H1 (cell line): Measurements from ENCODE around the gene DDI2. TPM values are rescaled to one million over a fixed set of nuclear protein-coding genes. Genes with fewer than 3 reads are reported as not detected.

Experiments used
- CTCF ChIA-PET: fragments of 300-600 bp; sonication (Branson Sonifier 250); formaldehyde crosslinking; loops from one replicate; lab custom pipeline; 2021; ENCODE audit not compliant: partially characterized antibody; lab: Charles Lee
- POLR2A ChIA-PET: fragments of 300-600 bp; sonication (Branson Sonifier 250); formaldehyde crosslinking; loops from one replicate; lab custom pipeline; 2021; ENCODE audit warnings: inconsistent platforms; ENCODE audit not compliant: partially characterized antibody; lab: Charles Lee
- DNase-seq, 2 experiments: peaks; one replicate each; pipeline versions ENCODE4 v3.0.0 to v3.0.0-alpha.2; 2010 to 2022; ENCODE audit warnings: low spot score in 2 of 2, low read depth in 1 of 2, mixed read lengths in 1 of 2
- FAIRE-seq: peaks from 2 replicates; lab custom pipeline; 2011; peaks lifted over from hg19 to GRCh38; lab: Jason Lieb, UNC
- H2AFZ ChIP-seq: 2 replicates; pipeline ENCODE4 v1.8.1; 2012; ENCODE audit warnings: low read length, inconsistent platforms
- H2AK5ac ChIP-seq: 2 replicates; pipeline ENCODE4 v1.6.1; 2013; ENCODE audit warnings: low read depth, low read length
- H2BK120ac ChIP-seq: replicated peaks from 2 replicates; pipeline ENCODE3; 2013; ENCODE audit warnings: low read depth, low read length, inconsistent platforms
- H2BK12ac ChIP-seq: 2 replicates; pipeline ENCODE4 v1.6.1; 2013; ENCODE audit warnings: low read depth, low read length
- H2BK15ac ChIP-seq: 2 replicates; pipeline ENCODE4 v1.6.1; 2013; ENCODE audit warnings: low read length
- H2BK20ac ChIP-seq: 2 replicates; pipeline ENCODE4 v1.6.1; 2013; ENCODE audit warnings: low read length
- H2BK5ac ChIP-seq: 2 replicates; pipeline ENCODE4 v1.6.1; 2013; ENCODE audit warnings: low read depth, low read length
- H3K14ac ChIP-seq: 2 replicates; pipeline ENCODE4 v1.6.1; 2013; ENCODE audit warnings: inconsistent platforms; ENCODE audit not compliant: insufficient read length
- H3K18ac ChIP-seq: 2 replicates; pipeline ENCODE4 v1.6.1; 2013; ENCODE audit warnings: low read length; ENCODE audit errors: extremely low read depth
- H3K23ac ChIP-seq: 2 replicates; pipeline ENCODE4 v1.6.1; 2013; ENCODE audit warnings: inconsistent platforms; ENCODE audit not compliant: insufficient read length
- H3K23me2 ChIP-seq: 2 replicates; pipeline ENCODE4 v1.6.1; 2013; ENCODE audit warnings: low read depth, low read length
- H3K27ac ChIP-seq: 2 replicates; pipeline ENCODE4 v1.6.1; 2011; ENCODE audit warnings: low read depth, low read length, inconsistent platforms
- H3K27me3 ChIP-seq, 4 experiments: replicated peaks in 1 of 4; 1 replicate in 1 of 4; 2 replicates in 3 of 4; pipeline versions ENCODE4 v1.6.1 to v1.8.1; 2011 to 2013; ENCODE audit warnings: low read length in 3 of 4, mild to moderate bottlenecking in 3 of 4, inconsistent platforms in 2 of 4, mixed read lengths in 2 of 4, moderate library complexity in 1 of 4; ENCODE audit not compliant: control insufficient read depth in 3 of 4, insufficient read depth in 3 of 4; ENCODE audit errors: extremely low read depth in 1 of 4
- H3K36me3 ChIP-seq, 4 experiments: 2 replicates each; pipeline versions ENCODE4 v1.6.1 to v1.8.1; 2011 to 2013; ENCODE audit warnings: mild to moderate bottlenecking in 4 of 4, low read length in 3 of 4, moderate library complexity in 2 of 4, control low read depth in 1 of 4, inconsistent platforms in 1 of 4; ENCODE audit not compliant: insufficient read depth in 4 of 4, control insufficient read depth in 2 of 4
- H3K4ac ChIP-seq: replicated peaks from 2 replicates; pipeline ENCODE3; 2013; ENCODE audit warnings: low read length, low read depth, mixed read lengths, inconsistent platforms; ENCODE audit not compliant: insufficient read length
- H3K4me1 ChIP-seq, 4 experiments: replicated peaks in 1 of 4; 1 replicate in 1 of 4; 2 replicates in 3 of 4; pipeline versions ENCODE4 v1.6.1 to v1.8.1; 2011 to 2013; ENCODE audit warnings: low read length in 3 of 4, inconsistent platforms in 2 of 4, mixed read lengths in 1 of 4; ENCODE audit not compliant: insufficient read depth in 4 of 4, control insufficient read depth in 3 of 4
- H3K4me2 ChIP-seq, 2 experiments: 2 replicates each; pipeline versions ENCODE4 v1.6.1 to v1.8.1; 2011 to 2013; ENCODE audit warnings: low read depth in 2 of 2, low read length in 2 of 2, control low read depth in 1 of 2, inconsistent platforms in 1 of 2, mild to moderate bottlenecking in 1 of 2; ENCODE audit not compliant: insufficient read depth in 1 of 2
- H3K4me3 ChIP-seq, 4 experiments: fragments of 200-600, 300-600 bp in 1 of 4; sonication (generic), shearing (Covaris generic), sonication (Bioruptor Twin) in 1 of 4; 2 replicates each; pipeline versions ENCODE4 v1.5.1 to v1.8.1; 2011 to 2016; ENCODE audit warnings: low read length in 4 of 4, low read depth in 3 of 4, control low read depth in 2 of 4, inconsistent platforms in 2 of 4, mild to moderate bottlenecking in 2 of 4, mixed read lengths in 1 of 4, moderate library complexity in 1 of 4; ENCODE audit not compliant: insufficient read depth in 2 of 4; ENCODE audit errors: extremely low read depth in 1 of 4
- H3K56ac ChIP-seq: replicated peaks from 2 replicates; pipeline ENCODE3; 2013; ENCODE audit warnings: low read depth, mild to moderate bottlenecking, mixed read lengths, low read length, inconsistent platforms; ENCODE audit not compliant: insufficient read length
- H3K79me1 ChIP-seq: 2 replicates; pipeline ENCODE4 v1.6.1; 2013; ENCODE audit warnings: low read depth, low read length, control low read depth
- H3K79me2 ChIP-seq, 2 experiments: 2 replicates each; pipeline versions ENCODE4 v1.6.1 to v1.8.1; 2012 to 2013; ENCODE audit warnings: low read length in 2 of 2, mild to moderate bottlenecking in 2 of 2, inconsistent platforms in 1 of 2; ENCODE audit not compliant: insufficient read depth in 2 of 2, control insufficient read depth in 1 of 2
- H3K9ac ChIP-seq, 4 experiments: replicated peaks in 1 of 4; 1 replicate in 1 of 4; 2 replicates in 3 of 4; pipeline versions ENCODE4 v1.6.1 to v1.8.1; 2011 to 2013; ENCODE audit warnings: low read depth in 3 of 4, low read length in 3 of 4, control low read depth in 2 of 4, mild to moderate bottlenecking in 2 of 4, moderate library complexity in 2 of 4, inconsistent platforms in 1 of 4; ENCODE audit errors: extremely low read depth in 1 of 4
- H3K9me3 ChIP-seq, 2 experiments: 2 replicates each; pipeline versions ENCODE4 v1.6.1 to v1.8.1; 2012 to 2013; ENCODE audit warnings: mild to moderate bottlenecking in 2 of 2, moderate library complexity in 2 of 2, control low read depth in 1 of 2, inconsistent platforms in 1 of 2, low read depth in 1 of 2, low read length in 1 of 2, mixed read lengths in 1 of 2; ENCODE audit not compliant: insufficient read depth in 2 of 2
- H4K20me1 ChIP-seq, 2 experiments: replicated peaks in 1 of 2; 2 replicates each; pipeline versions ENCODE3 to v1.8.1; 2011 to 2013; ENCODE audit warnings: inconsistent platforms in 2 of 2, low read length in 2 of 2, mild to moderate bottlenecking in 1 of 2; ENCODE audit not compliant: insufficient read depth in 2 of 2, control insufficient read depth in 1 of 2
- H4K5ac ChIP-seq: 2 replicates; pipeline ENCODE4 v1.6.1; 2013; ENCODE audit warnings: low read length, low read depth, mixed read lengths, inconsistent platforms; ENCODE audit not compliant: insufficient read length
- H4K8ac ChIP-seq: 2 replicates; pipeline ENCODE4 v1.8.0; 2013; ENCODE audit warnings: mild to moderate bottlenecking, moderate library complexity, low read length, inconsistent platforms; ENCODE audit not compliant: insufficient read depth; ENCODE audit errors: extremely low read depth
- H4K91ac ChIP-seq: replicated peaks from 2 replicates; pipeline ENCODE3; 2013; ENCODE audit warnings: low read length, mixed read lengths, inconsistent platforms; ENCODE audit not compliant: insufficient read length
- BACH1 ChIP-seq: IDR thresholded peaks from 2 replicates; pipeline ENCODE4 v1.6.1; 2012; ENCODE audit warnings: low read length, improper control_type of control experiment
- CEBPB ChIP-seq: IDR thresholded peaks from 2 replicates; pipeline ENCODE4 v1.6.1; 2012; ENCODE audit warnings: low read depth, low read length
- EP300 ChIP-seq, 2 experiments: IDR thresholded peaks; 1 replicate in 1 of 2; 2 replicates in 1 of 2; pipeline ENCODE4 v1.6.1; 2011 to 2012; ENCODE audit warnings: low read depth in 2 of 2, low read length in 2 of 2, mild to moderate bottlenecking in 2 of 2, borderline replicate concordance in 1 of 2, inconsistent platforms in 1 of 2, moderate library complexity in 1 of 2
- POLR2AphosphoS5 ChIP-seq: IDR thresholded peaks from 2 replicates; pipeline ENCODE4 v1.6.1; 2011; ENCODE audit warnings: low read depth, low read length
- WGBS, 2 experiments: shearing (Covaris generic) in 1 of 2; methylation state at CpG; one replicate each; pipeline versions ENCODE4 v1.1.6 to v1.1.7; 2013 to 2015; ENCODE audit warnings: low lambda C conversion rate in 2 of 2, mixed read lengths in 2 of 2, inconsistent platforms in 1 of 2, low coverage in 1 of 2, missing lambda C conversion rate in 1 of 2; ENCODE audit not compliant: insufficient replicate concordance in 2 of 2, insufficient coverage in 1 of 2, insufficient read length in 1 of 2; ENCODE audit errors: extremely low coverage in 1 of 2, missing lambda C conversion rate in 1 of 2; 5-methylcytosine and 5-hydroxymethylcytosine counted together
- polyA plus RNA-seq, 7 experiments: library from polyadenylated mRNA; depleted of rRNA in 3 of 7; stranded (reverse) in 5 of 7; unstranded in 2 of 7; fragments of >200 nt in 5 of 7; fragments of 200-250 nt in 2 of 7; gene quantifications; 1 replicate in 5 of 7; 2 replicates in 1 of 7; 4 replicates in 1 of 7; pipeline versions ENCODE4 v1.2.1 to v1.2.3, GENCODE V29; 2011 to 2013; ENCODE audit warnings: missing spikeins in 2 of 7, mixed read lengths in 2 of 7
- total RNA-seq: library from RNA; stranded (reverse); fragmentation: NEBNext Ultra II Directional; extraction: Animal tissue kit (Norgen Biotek cat#: 25700); gene quantifications from 2 replicates; pipeline ENCODE4 v1.2.1, GENCODE V29; 2021
- TF ChIP-seq, protein P1 (sequence below): IDR thresholded peaks from 2 replicates; pipeline ENCODE4 v1.6.1; 2012; ENCODE audit warnings: low read length, inconsistent platforms

The DDI2 gene
- total and polyA plus RNA-seq, 2 of the 8 experiments (the other 6 are each of a cell fraction or from before 2014, with no cell fraction given), result 7.7 to 38.3 TPM

- no peak overlapping the region for H2BK20ac ChIP-seq
- H3K79me1 ChIP-seq, result no peaks in the 10 kb centered on the region
- ChIA-PET POLR2A (interaction anchor here (1.2 to 1.5 kb wide), 2 partner anchors 8 to 9 kb away, joined by 3 to 4 read pairs; no protein-coding TSS in a partner anchor), CTCF (interaction anchor here (0.9 to 1.4 kb wide), 2 partner anchors 11 to 26 kb away, joined by 3 to 5 read pairs; no protein-coding TSS in a partner anchor)
- H2AK5ac ChIP-seq, result no peak overlapping the region
- no peak overlapping the region for H2AFZ ChIP-seq
- no peak overlapping the region for H2BK120ac ChIP-seq
- no peak overlapping the region for H4K5ac ChIP-seq
- H3K14ac ChIP-seq, result no peak overlapping the region
- TF ChIP-seq CEBPB (no peak), POLR2AphosphoS5 (no peak), BACH1 (no peak), EP300 (IDR thresholded peaks at IDR 0.05; ENCODE audit: borderline replicate concordance in 1 of 2, low read depth in 2 of 2, low read length in 2 of 2) (no peak)
- TF ChIP-seq, protein P1, sequence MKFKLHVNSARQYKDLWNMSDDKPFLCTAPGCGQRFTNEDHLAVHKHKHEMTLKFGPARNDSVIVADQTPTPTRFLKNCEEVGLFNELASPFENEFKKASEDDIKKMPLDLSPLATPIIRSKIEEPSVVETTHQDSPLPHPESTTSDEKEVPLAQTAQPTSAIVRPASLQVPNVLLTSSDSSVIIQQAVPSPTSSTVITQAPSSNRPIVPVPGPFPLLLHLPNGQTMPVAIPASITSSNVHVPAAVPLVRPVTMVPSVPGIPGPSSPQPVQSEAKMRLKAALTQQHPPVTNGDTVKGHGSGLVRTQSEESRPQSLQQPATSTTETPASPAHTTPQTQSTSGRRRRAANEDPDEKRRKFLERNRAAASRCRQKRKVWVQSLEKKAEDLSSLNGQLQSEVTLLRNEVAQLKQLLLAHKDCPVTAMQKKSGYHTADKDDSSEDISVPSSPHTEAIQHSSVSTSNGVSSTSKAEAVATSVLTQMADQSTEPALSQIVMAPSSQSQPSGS, result no peak
- no peak overlapping the region for H3K4ac ChIP-seq
- no peak overlapping the region for H4K8ac ChIP-seq
- no peaks in the 10 kb centered on the region; the same call in 1 of the 2 replicates for H3K23me2 ChIP-seq
- FAIRE-seq, result no peak
- no peak overlapping the region for H4K91ac ChIP-seq
- no peak overlapping the region for H3K18ac ChIP-seq
- no peak overlapping the region for H3K23ac ChIP-seq
- no peak overlapping the region for H2BK12ac ChIP-seq
- peaks cover 0 to 2% of the 10 kb centered on the region in 2 experiments for H4K20me1 ChIP-seq
- no peak overlapping the region for H3K27ac ChIP-seq
- no peaks in the 10 kb centered on the region for H3K27me3 ChIP-seq
- no peak overlapping the region for H2BK15ac ChIP-seq
- H3K79me2 ChIP-seq, result no peaks in the 10 kb centered on the region
- H3K9me3 ChIP-seq, result no peaks in the 10 kb centered on the region
- 88% methylated on average over 6 of the region's 6 CpGs; no CpG with 5 or more reads in 1 of the 2 experiments for WGBS, 2 experiments
- H3K4me3 ChIP-seq, result no peak overlapping the region
- no peak overlapping the region for H3K9ac ChIP-seq
- no peak for DNase-seq
- H2BK5ac ChIP-seq, result no peak overlapping the region
- no peaks in the 10 kb centered on the region for H3K4me1 ChIP-seq
- H3K36me3 ChIP-seq, result peaks cover 0 to 15% (median 7%) of the 10 kb centered on the region in 4 experiments; a peak in 4 of 8 replicates
- H3K56ac ChIP-seq, result no peak overlapping the region
- H3K4me2 ChIP-seq, result no peak overlapping the region
Observed at GRCh38 chr1:15574741-15575140, 42.5 kb upstream of the DDI2 start.
